GM12892 (cell line): ENCODE data around the gene LSAMP.

Source experiments
- POLR2A ChIP-seq: IDR thresholded peaks from 2 replicates; pipeline ENCODE4 v1.6.1; 2011; ENCODE audit warnings: low read depth, low read length, control low read depth
- POLR2AphosphoS5 ChIP-seq: IDR thresholded peaks from 2 replicates; pipeline ENCODE4 v1.6.1; 2011; ENCODE audit warnings: low read depth, low read length, control low read depth

GRCh38 chr3:116338713-116339112 lies 106.6 kb downstream of the LSAMP start:
- TF ChIP-seq POLR2A (no peak), POLR2AphosphoS5 (no peak)
